A549 (cell line): ENCODE data around the gene NUDT4B.
"Not testable (repeated sequence)": the region's sequence is repeated elsewhere in the genome, so short reads cannot be mapped to it uniquely, and the experiment has no call there.

ENCODE experiments used
- CBX2 ChIP-seq: fragments of 200-600 bp; sonication (generic); IDR thresholded peaks from 2 replicates; pipeline ENCODE4 v1.6.1; 2016; ENCODE audit warnings: low read depth, mild to moderate bottlenecking, borderline replicate concordance
- CTCF ChIP-seq: fragments of >200 bp; sonication (Bioruptor Twin); formaldehyde crosslinking; IDR thresholded peaks from 3 replicates; pipeline ENCODE4 v1.5.1; 2016
- EP300 ChIP-seq, 2 experiments: fragments of >200 bp; sonication (Bioruptor Twin); formaldehyde crosslinking; IDR thresholded peaks; 2 replicates in 1 of 2; 3 replicates in 1 of 2; pipeline ENCODE4 v1.6.1; 2016 to 2017
- HOXB13 ChIP-seq: fragments of 250-450 bp; sonication (Bioruptor Pico); IDR thresholded peaks from 2 replicates; pipeline ENCODE4 v1.5.0; 2020; ENCODE audit warnings: low read depth, mild to moderate bottlenecking, moderate library complexity
- POLR2A ChIP-seq: IDR thresholded peaks from 2 replicates; pipeline ENCODE4 v1.6.1; 2012; ENCODE audit warnings: mild to moderate bottlenecking, low read length
- RAD21 ChIP-seq, 2 experiments: fragments of >200 bp in 1 of 2; sonication (Bioruptor Twin) in 1 of 2; formaldehyde crosslinking in 1 of 2; IDR thresholded peaks in 1 of 2; conservative IDR thresholded peaks in 1 of 2; 2 replicates in 1 of 2; 3 replicates in 1 of 2; pipeline ENCODE4 v1.6.1; 2012 to 2018; ENCODE audit warnings: inconsistent platforms in 1 of 2
- REST ChIP-seq: fragments of 200-600 bp; sonication (generic); IDR thresholded peaks from 2 replicates; pipeline ENCODE4 v1.6.1; 2016; ENCODE audit warnings: antibody characterized with exemption, mild to moderate bottlenecking, moderate library complexity
- ZFP36 ChIP-seq: fragments of 450-650 bp; IDR thresholded peaks from 2 replicates; pipeline ENCODE4 v1.6.1; 2014; ENCODE audit warnings: borderline replicate concordance; ENCODE audit not compliant: partially characterized antibody

GRCh38 chr1:148724872-148725271 lies 23.7 kb upstream of the NUDT4B start:
- TF ChIP-seq REST; CTCF; EP300 (IDR thresholded peaks at IDR 0.05); ZFP36; RAD21 (conservative IDR thresholded peaks at IDR 0.05 in 1 of 2, IDR thresholded peaks at IDR 0.05 in 1 of 2); POLR2A; CBX2; HOXB13 (CRISPR knock-in tag): not testable (repeated sequence)
